Colon (tissue), 2 donors: ENCODE data around the gene EPGN.

Source experiments
- FAIRE-seq: peaks from 2 replicates; lab custom pipeline; 2012; peaks lifted over from hg19 to GRCh38; lab: Jason Lieb, UNC
- donor health status: control.
- donor health status: control.

The EPGN gene

GRCh38 chr4:74308215-74308614 is at the start of gene EPGN:
TSS of gene EPGN (plus strand) at chr4:74308470. CDS start at chr4:74308534, 64 bp downstream.
- no peak for FAIRE-seq

- no peak for FAIRE-seq
Observed at GRCh38 chr4:74258963-74259362, 49.3 kb upstream of the EPGN start.

GRCh38 chr4:74260036-74260435 is 48.2 kb upstream of the EPGN start:
- FAIRE-seq: no peak

GRCh38 chr4:74262522-74262921 is 45.7 kb upstream of the EPGN start:
- no peak for FAIRE-seq

DNA sequence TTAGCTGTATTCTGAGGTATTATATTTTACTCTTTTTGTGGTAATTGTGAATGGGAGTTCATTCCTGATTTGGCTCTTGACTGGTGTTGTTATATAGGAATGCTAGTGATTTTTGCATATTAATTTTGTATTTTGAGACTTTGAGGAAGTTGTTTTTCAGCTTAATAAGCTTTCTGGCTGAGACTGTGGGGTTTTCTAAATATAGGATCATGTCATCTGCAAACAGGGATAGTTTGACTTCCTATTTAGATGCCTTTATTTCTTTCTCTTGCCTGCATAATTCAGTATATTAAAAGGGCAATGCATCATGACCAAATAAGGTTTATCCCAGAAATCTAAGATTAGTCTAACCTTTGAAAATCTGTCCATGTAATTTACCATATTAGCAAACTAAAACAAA is 44.7 kb upstream of the EPGN start:
- no peak for FAIRE-seq

- FAIRE-seq: no peak
Observed at GRCh38 chr4:74266081-74266480, 42.2 kb upstream of the EPGN start.

GRCh38 chr4:74267998-74268606 is 40.2 kb upstream of the EPGN start:
- FAIRE-seq: no peak

- FAIRE-seq: no peak
Observed at GRCh38 chr4:74268643-74269042, 39.6 kb upstream of the EPGN start.

DNA sequence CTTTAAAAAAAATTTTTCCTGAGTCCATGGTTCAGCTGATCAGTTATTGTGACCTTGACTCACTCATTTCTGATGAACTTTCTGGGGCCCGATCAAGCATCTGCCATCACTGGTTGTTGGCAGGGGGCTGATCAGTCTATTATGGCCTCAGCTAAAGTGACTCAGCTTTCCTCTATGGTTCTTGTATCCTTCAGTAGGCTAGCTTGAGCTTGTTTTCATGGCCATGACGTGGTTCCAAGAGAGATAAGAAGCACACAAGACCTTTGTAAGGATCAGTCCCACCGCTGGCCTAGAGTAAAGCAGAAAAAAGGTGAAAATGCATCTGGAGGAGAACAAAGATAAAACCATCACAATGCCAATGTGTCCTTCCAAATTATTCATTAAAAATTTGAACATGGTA is 29.8 kb upstream of the EPGN start:
- FAIRE-seq: no peak

- FAIRE-seq: no peak
Observed at GRCh38 chr4:74279716-74280115, 28.6 kb upstream of the EPGN start.

GRCh38 chr4:74282926-74283325 is 25.3 kb upstream of the EPGN start:
- no peak for FAIRE-seq

- no peak for FAIRE-seq
Observed at GRCh38 chr4:74283614-74284013, 24.7 kb upstream of the EPGN start.

GRCh38 chr4:74284053-74284452 is 24.2 kb upstream of the EPGN start:
- FAIRE-seq: no peak

DNA sequence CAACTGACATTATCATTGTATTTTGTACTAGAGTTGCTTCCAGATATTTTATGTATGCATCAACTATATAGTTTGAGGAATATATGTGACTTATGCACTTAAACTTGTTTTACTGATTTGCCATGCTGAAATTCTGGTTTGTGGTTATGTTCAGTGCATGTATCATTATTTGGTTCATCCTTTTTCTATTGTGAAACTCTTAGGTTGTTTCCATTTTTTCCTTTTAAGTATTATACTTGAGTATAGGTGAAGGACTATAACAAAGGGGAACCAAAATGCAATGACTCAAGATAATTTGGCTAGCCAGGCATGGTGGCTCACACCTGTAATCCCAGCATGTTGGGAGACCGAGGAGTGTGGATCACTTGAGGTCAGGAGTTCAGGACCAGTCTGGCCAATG is 21.1 kb upstream of the EPGN start:
- FAIRE-seq: no peak

DNA sequence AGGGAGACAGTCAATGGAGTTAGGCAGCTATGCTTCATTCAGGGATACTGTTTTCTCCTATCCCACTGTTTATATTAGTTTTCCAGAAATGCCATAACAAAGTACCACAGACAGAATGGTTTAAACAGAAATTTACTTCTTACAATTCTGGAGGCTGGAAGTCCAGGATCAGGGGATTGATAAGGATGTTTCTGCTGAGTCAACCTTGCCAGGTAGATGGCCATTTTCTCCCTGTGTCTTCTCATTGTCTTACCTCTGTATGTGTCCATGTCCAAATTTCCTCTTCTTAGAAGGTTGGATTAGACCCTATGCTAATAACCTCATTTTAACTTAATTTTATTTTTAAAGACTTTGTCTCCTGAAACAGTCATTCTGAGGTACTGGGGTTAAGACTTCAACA is 20.5 kb upstream of the EPGN start:
- no peak for FAIRE-seq

DNA sequence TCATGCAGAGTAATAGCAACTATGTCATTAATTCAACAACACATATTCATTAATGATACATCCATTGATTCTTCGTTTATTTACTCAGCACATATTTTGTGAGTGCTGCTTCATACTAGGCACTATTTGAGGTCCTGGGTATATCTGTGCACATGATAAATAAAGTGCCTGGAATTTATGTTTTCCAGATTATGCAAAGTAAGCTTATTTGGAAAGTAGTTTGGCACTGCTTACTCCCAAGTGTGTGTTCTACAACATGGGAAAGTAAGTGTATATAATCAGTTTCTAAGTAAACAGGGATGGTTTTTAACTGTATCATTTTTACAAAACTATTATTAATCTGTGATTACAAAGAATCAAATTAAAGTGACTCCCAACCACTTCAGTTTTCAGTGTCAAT is 16.8 kb upstream of the EPGN start:
- no peak for FAIRE-seq

DNA sequence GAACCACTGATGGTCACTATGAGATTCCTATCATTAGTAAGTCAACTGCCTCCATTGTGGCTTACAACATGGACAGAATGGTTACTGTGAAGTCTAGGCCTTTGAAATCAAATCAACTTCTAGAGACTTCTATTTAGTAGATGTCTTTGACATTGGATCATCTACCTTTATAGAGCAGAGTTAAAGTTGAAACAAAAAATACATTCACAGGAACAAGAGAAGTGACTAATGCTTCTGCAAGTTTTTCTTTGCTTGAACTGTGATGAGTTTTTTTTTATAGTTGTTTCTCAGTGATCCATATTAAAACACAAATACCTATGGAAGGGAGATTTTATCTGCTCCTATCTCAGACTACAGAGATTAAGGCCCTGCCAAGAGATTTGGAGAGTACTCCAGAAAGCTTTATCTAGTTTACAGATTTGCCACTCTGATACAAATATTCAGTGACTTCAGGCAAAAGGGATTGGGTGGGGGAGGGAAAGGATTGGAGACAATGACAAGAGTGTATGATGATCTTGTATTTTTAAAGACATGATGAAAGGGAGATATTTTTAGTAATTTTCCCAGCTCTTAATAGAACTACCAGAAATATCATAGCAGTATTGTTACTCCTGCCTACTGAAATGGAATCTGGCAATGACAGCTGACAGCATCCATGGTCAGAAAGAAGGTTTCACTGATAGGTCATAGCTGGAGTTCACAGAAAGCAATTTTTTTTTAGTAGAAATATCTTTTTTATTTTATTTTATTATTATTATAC is 16.0 kb upstream of the EPGN start:
- no peak for FAIRE-seq

DNA sequence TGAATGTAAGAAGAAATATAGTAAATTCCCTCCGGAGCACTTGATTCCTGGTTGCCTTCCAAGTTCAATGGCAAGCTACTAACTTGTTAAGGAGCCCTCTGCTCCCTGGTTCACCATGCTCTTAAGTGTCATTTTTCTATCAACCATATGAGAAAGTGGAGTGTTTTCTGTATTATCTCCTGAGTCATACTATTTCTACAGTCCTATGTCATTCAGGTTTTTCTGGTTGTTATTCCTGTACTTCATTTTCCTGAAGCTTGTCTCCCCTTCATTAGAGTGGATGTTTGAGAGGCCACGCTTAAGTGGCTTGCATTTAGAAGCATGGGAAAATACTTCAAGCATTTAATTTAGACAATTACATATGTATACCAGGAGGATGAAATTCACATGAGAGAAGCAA is 14.7 kb upstream of the EPGN start:
- FAIRE-seq: no peak

DNA sequence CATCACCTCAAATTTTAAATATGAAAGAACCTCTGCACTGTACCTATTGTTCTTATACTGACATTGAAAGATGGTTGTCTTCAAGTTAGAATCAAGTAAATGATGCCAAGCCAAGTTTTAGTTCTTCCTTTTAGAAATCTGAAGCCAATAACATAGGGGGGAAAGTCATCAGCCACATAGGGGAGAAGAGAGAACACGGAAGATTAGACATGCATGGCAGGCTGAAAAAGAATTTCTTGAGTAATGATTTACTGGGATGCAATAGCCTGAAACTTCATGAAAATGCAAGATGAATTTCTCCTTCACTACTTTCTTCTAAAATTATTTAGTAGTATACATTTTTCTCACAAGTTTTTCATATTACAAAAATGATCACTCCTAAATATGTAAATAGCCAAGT is 13.6 kb upstream of the EPGN start:
- FAIRE-seq: no peak

DNA sequence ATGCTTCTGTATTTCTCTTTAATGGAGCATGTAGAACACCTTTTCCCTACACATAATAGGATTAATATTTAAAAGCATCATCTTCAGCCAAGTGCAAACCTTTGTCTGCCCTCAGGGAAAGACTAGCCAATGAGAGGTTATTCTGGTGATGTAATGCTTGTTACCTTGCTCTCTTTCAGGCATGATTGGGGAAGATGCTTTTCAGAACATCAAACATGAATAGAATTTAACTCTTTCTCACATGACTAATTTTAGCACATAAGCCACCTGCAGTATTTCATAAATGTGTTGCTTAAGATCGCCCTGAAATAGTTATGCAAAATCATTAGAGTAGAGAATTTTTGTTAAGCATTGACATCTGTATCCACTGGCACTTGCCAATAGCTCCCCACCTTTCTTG is 10.7 kb upstream of the EPGN start:
- no peak for FAIRE-seq

- FAIRE-seq: no peak
Observed at GRCh38 chr4:74304095-74304625, 4.1 kb upstream of the EPGN start.

GRCh38 chr4:74305000-74305399 is 3.3 kb upstream of the EPGN start:
- FAIRE-seq: no peak

DNA sequence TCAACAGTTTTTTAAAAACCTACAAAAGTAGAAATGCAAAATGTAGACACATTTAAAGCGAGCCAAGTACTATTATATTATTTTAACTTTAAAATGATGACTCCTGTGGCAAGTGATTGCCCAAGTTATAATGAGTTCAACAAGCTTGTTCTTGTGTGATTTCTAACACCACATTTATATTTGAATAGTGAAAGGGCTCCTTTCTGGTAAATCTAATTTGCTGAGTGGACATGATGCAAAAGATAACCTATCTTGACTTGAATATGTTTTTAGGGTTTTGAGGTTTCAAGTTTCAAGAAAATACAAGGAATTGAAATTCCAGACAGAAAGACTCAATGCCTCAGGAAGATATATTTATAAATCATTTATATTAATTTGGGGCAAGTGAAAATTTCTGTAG is 1.1 kb upstream of the EPGN start:
- no peak for FAIRE-seq

- FAIRE-seq: no peak
Observed at GRCh38 chr4:74309223-74309622, 953 bp downstream of the EPGN start.
